GM23338 (cell line): ENCODE measurements around the gene PDE4B. TPM values are rescaled to one million over a fixed set of nuclear protein-coding genes. Genes with fewer than 3 reads are reported as not detected.

ENCODE experiments used
- ATAC-seq: fragments of 200-7000 bp; cut with Tn5 transposase; 3 replicates; pipeline ENCODE4 v1.9.1; 2020
- DNase-seq: peaks from one replicate; pipeline ENCODE4 v3.0.0-alpha.2; 2015; ENCODE audit warnings: low spot score
- H2AFZ ChIP-seq: fragments of 200-600 bp; sonication (generic); 2 replicates; pipeline ENCODE4 v1.8.0; 2016; ENCODE audit warnings: antibody characterized with exemption, mild to moderate bottlenecking, moderate library complexity
- H3F3A ChIP-seq: fragments of 200-600 bp; sonication (generic); replicated peaks from 2 replicates; pipeline ENCODE4 v1.8.0; 2017; ENCODE audit warnings: antibody characterized with exemption, mixed run types, low read depth
- H3K27ac ChIP-seq: fragments of 200-600 bp; sonication (generic); 2 replicates; pipeline ENCODE4 v1.6.1; 2016; ENCODE audit warnings: low read depth
- H3K27me3 ChIP-seq: fragments of 200-600 bp; sonication (generic); 2 replicates; pipeline ENCODE4 v1.8.0; 2016; ENCODE audit warnings: mild to moderate bottlenecking, mixed run types, moderate library complexity; ENCODE audit not compliant: insufficient read depth
- H3K36me3 ChIP-seq: fragments of 200-600 bp; sonication (generic); 2 replicates; pipeline ENCODE4 v1.8.0; 2016; ENCODE audit warnings: mild to moderate bottlenecking; ENCODE audit not compliant: insufficient read depth
- H3K4me1 ChIP-seq: fragments of 200-600 bp; sonication (generic); 2 replicates; pipeline ENCODE4 v1.8.0; 2016; ENCODE audit warnings: mild to moderate bottlenecking, moderate library complexity; ENCODE audit not compliant: insufficient read depth
- H3K4me2 ChIP-seq: fragments of 200-600 bp; sonication (generic); 2 replicates; pipeline ENCODE4 v1.7.1; 2017; ENCODE audit warnings: mixed run types
- H3K4me3 ChIP-seq: fragments of 200-600 bp; sonication (generic); 2 replicates; pipeline ENCODE4 v1.6.1; 2016; ENCODE audit warnings: mixed run types
- H3K79me2 ChIP-seq: fragments of 200-600 bp; sonication (generic); replicated peaks from 2 replicates; pipeline ENCODE4 v1.8.0; 2017; ENCODE audit warnings: mild to moderate bottlenecking; ENCODE audit not compliant: insufficient read depth
- H3K9me2 ChIP-seq: fragments of 200-600 bp; sonication (generic); 2 replicates; pipeline ENCODE4 v1.8.0; 2017; ENCODE audit not compliant: insufficient read depth
- H4K20me1 ChIP-seq: fragments of 200-600 bp; sonication (generic); replicated peaks from 2 replicates; pipeline ENCODE4 v1.8.0; 2017; ENCODE audit warnings: mild to moderate bottlenecking; ENCODE audit not compliant: insufficient read depth
- H3K27ac Mint-ChIP-seq: 2 replicates; pipeline ENCODE4 v1.8.0; 2020; ENCODE audit warnings: inconsistent platforms, mild to moderate bottlenecking, moderate library complexity, mixed read lengths
- H3K27me3 Mint-ChIP-seq: 3 replicates; pipeline ENCODE4 v1.8.0; 2022; ENCODE audit warnings: low read depth, mild to moderate bottlenecking, moderate library complexity, mixed read lengths, inconsistent platforms; ENCODE audit not compliant: insufficient read depth, poor library complexity
- H3K36me3 Mint-ChIP-seq: 3 replicates; pipeline ENCODE4 v1.8.0; 2021; ENCODE audit warnings: low read depth, mild to moderate bottlenecking, inconsistent platforms, moderate library complexity, mixed read lengths
- H3K4me1 Mint-ChIP-seq: 3 replicates; pipeline ENCODE4 v1.8.0; 2020; ENCODE audit warnings: mild to moderate bottlenecking, inconsistent platforms, mixed read lengths
- H3K4me3 Mint-ChIP-seq: 3 replicates; pipeline ENCODE4 v1.8.0; 2021; ENCODE audit warnings: moderate library complexity, mild to moderate bottlenecking, inconsistent platforms, mixed read lengths
- H3K9me3 Mint-ChIP-seq: 3 replicates; pipeline ENCODE4 v1.8.0; 2020; ENCODE audit warnings: moderate library complexity, mild to moderate bottlenecking, inconsistent platforms, mixed read lengths
- CREB1 ChIP-seq: fragments of 250-450 bp; sonication (Bioruptor Pico); IDR thresholded peaks from 2 replicates; pipeline ENCODE4 v1.5.0; 2020; ENCODE audit warnings: low read depth, mild to moderate bottlenecking, moderate library complexity
- CTCF ChIP-seq, 2 experiments: fragments of 200-600 bp in 1 of 2; sonication (generic) in 1 of 2; conservative IDR thresholded peaks; 2 replicates each; pipeline versions ENCODE4 v1.5.1 to v1.6.1; 2016 to 2017; ENCODE audit warnings: antibody characterized with exemption in 2 of 2, low read depth in 2 of 2, mild to moderate bottlenecking in 2 of 2, moderate library complexity in 1 of 2
- ETS1 ChIP-seq: IDR thresholded peaks from 2 replicates; pipeline ENCODE4 v1.6.1; 2016; ENCODE audit warnings: antibody characterized with exemption
- EZH2 ChIP-seq: fragments of 200-600 bp; sonication (generic); IDR thresholded peaks from one replicate; pipeline ENCODE4 v1.8.0; 2017; ENCODE audit warnings: antibody characterized with exemption, mild to moderate bottlenecking, low read depth; ENCODE audit not compliant: unreplicated experiment
- EZH2phosphoT487 ChIP-seq: fragments of 200-600 bp; sonication (generic); IDR thresholded peaks from one replicate; pipeline ENCODE4 v1.8.1; 2018; ENCODE audit warnings: antibody characterized with exemption; ENCODE audit not compliant: unreplicated experiment
- JUNB ChIP-seq: IDR thresholded peaks from one replicate; pipeline ENCODE4 v1.6.1; 2016; ENCODE audit warnings: antibody characterized with exemption; ENCODE audit not compliant: unreplicated experiment
- NANOG ChIP-seq: IDR thresholded peaks from 2 replicates; pipeline ENCODE4 v1.6.1; 2016; ENCODE audit warnings: antibody characterized with exemption, borderline replicate concordance
- POLR2AphosphoS5 ChIP-seq: IDR thresholded peaks from 2 replicates; pipeline ENCODE4 v1.6.1; 2016; ENCODE audit warnings: antibody characterized with exemption, low read depth
- REST ChIP-seq: IDR thresholded peaks from one replicate; pipeline ENCODE4 v1.6.1; 2018; ENCODE audit warnings: antibody characterized with exemption; ENCODE audit not compliant: unreplicated experiment
- ZNF331 ChIP-seq: fragments of 250-450 bp; sonication (Bioruptor Pico); IDR thresholded peaks from 2 replicates; pipeline ENCODE4 v1.5.0; 2020; ENCODE audit warnings: low read depth, mild to moderate bottlenecking, moderate library complexity
- polyA plus RNA-seq: library from polyadenylated mRNA; unstranded; fragments of >200 nt; fragmentation: Nextera tagmentation; extraction: Ambion mirVana; gene quantifications from 2 replicates; pipeline ENCODE4 v1.2.1, GENCODE V29; 2016
- total RNA-seq: library from RNA; depleted of rRNA; stranded (reverse); fragments of >200 nt; shearing (Covaris generic); gene quantifications from 2 replicates; pipeline ENCODE4 v1.2.3, GENCODE V29; 2014

The PDE4B gene
- total and polyA plus RNA-seq, 2 experiments from 2014 or later = 14.0 to 25.6 TPM

GRCh38 chr1:66374148-66374547 lies 581.5 kb downstream of the PDE4B start:
- peak overlapping the region; percentile 65; the same call in 1 of the 2 replicates for H3K27ac ChIP-seq
- no peak overlapping the region for H3K4me2 ChIP-seq
- no peaks in the 10 kb centered on the region for H3K27me3 ChIP-seq
- no peak overlapping the region for H2AFZ ChIP-seq
- no peaks in the 10 kb centered on the region for H3K9me2 ChIP-seq
- no peaks in the 10 kb centered on the region for H3K27me3 Mint-ChIP-seq
- H3K4me3 Mint-ChIP-seq = no peak overlapping the region
- peaks cover 3% of the 10 kb centered on the region; the same call in 2 of the 3 replicates for H3K4me1 Mint-ChIP-seq
- H3K9me3 Mint-ChIP-seq = no peaks in the 10 kb centered on the region
- TF ChIP-seq CREB1 (CRISPR knock-in tag) (no peak), NANOG (no peak), EZH2phosphoT487 (no peak), ETS1 (no peak), ZNF331 (CRISPR knock-in tag) (no peak)
- no peak overlapping the region for H3K4me3 ChIP-seq
- peaks cover 24% of the 10 kb centered on the region for H3K36me3 ChIP-seq
- peaks cover 32% of the 10 kb centered on the region for H3K36me3 Mint-ChIP-seq
- H3K4me1 ChIP-seq = no peaks in the 10 kb centered on the region
- ATAC-seq (no peak), DNase-seq (no peak)
- H4K20me1 ChIP-seq = no peaks in the 10 kb centered on the region
- H3F3A ChIP-seq = no peaks in the 10 kb centered on the region
- no peaks in the 10 kb centered on the region for H3K79me2 ChIP-seq
- no peak overlapping the region for H3K27ac Mint-ChIP-seq

- Mint-ChIP-seq H3K9me3 (no peaks in the 10 kb centered on the region), H3K27ac (no peak overlapping the region), H3K4me3 (no peak overlapping the region), H3K27me3 (no peaks in the 10 kb centered on the region), H3K36me3 (peaks cover 29% of the 10 kb centered on the region), H3K4me1 (peaks cover 3% of the 10 kb centered on the region; the same call in 2 of the 3 replicates)
- ATAC-seq = no peak
- no peak for DNase-seq
- H3K4me2 ChIP-seq = no peak overlapping the region
- no peaks in the 10 kb centered on the region for H3K79me2 ChIP-seq
- peaks cover 19% of the 10 kb centered on the region for H3K36me3 ChIP-seq
- H3K4me3 ChIP-seq = no peak overlapping the region
- H3K27ac ChIP-seq = peak overlapping the region; percentile 65
- H4K20me1 ChIP-seq = no peaks in the 10 kb centered on the region
- no peaks in the 10 kb centered on the region for H3K4me1 ChIP-seq
- H3F3A ChIP-seq = no peaks in the 10 kb centered on the region
- H2AFZ ChIP-seq = no peak overlapping the region
- H3K9me2 ChIP-seq = no peaks in the 10 kb centered on the region
- H3K27me3 ChIP-seq = no peaks in the 10 kb centered on the region
- TF ChIP-seq EZH2 = no peak
- TF ChIP-seq CREB1 (CRISPR knock-in tag) = no peak
- TF ChIP-seq CTCF (conservative IDR thresholded peaks at IDR 0.05; ENCODE audit: low read depth in 2 of 2) = no peak
- TF ChIP-seq EZH2phosphoT487 = no peak
- no peak for TF ChIP-seq JUNB
- no peak for TF ChIP-seq NANOG
- TF ChIP-seq ZNF331 (CRISPR knock-in tag) = no peak
- no peak for TF ChIP-seq POLR2AphosphoS5
- no peak for TF ChIP-seq REST
Observed at GRCh38 chr1:66374561-66375111, 581.9 kb downstream of the PDE4B start.
